ENCODE results near the gene EFEMP1. TPM values are rescaled to one million over a fixed set of nuclear protein-coding genes. Genes with fewer than 3 reads are reported as not detected.
A peak's percentile ranks its signal among the peaks of the same experiment; 100 is the strongest.

The EFEMP1 gene
- polyA plus RNA-seq, 1 of the 3 experiments (the other 2 are of a cell fraction) = 1,015 TPM

- Histone ChIP-seq H3K4me1 (ENCODE audit: control insufficient read depth in 1 of 2, insufficient read depth in 2 of 2, low read depth in 1 of 2, low read length in 1 of 2) (peaks cover 0 to 31% of the 10 kb centered on the region in 2 experiments; a peak in 3 of 4 replicates), H3K27me3 (ENCODE audit: insufficient read depth) (no peaks in the 10 kb centered on the region), H3K27ac (ENCODE audit: low read depth in 2 of 2, low read length in 1 of 2) (peak overlapping the region; percentile 53 to 85; a peak in 3 of 4 replicates), H3K4me3 (ENCODE audit: low read depth in 2 of 2, low read length in 1 of 2) (no peak overlapping the region), H3K4me2 (peak overlapping the region; percentile 25; the same call in 1 of the 2 replicates), H3K9me3 (no peaks in the 10 kb centered on the region), H3K9me2 (no peaks in the 10 kb centered on the region), H3K36me3 (replicated peaks in 1 of 2; ENCODE audit: control insufficient read depth in 1 of 2, insufficient read depth in 2 of 2, low read length in 1 of 2) (peaks cover 0 to 26% of the 10 kb centered on the region in 2 experiments), H3F3A (replicated peaks; ENCODE audit: insufficient read depth) (peaks cover 18% of the 10 kb centered on the region), H3K9ac (no peak overlapping the region), H4K20me1 (ENCODE audit: insufficient read depth) (no peaks in the 10 kb centered on the region), H3K79me2 (ENCODE audit: insufficient read depth) (peaks cover 27% of the 10 kb centered on the region), H2AFZ (ENCODE audit: low read depth) (no peak overlapping the region)
- ChIA-PET POLR2A (no interaction called here), CTCF (no interaction called here)
- 44% methylated on average over 2 of the region's 2 CpGs for WGBS (ENCODE audit: low lambda C conversion rate)
- DNase-seq = no peak
- TF ChIP-seq USF1 (IDR thresholded peaks at IDR 0.05; ENCODE audit: borderline replicate concordance, low read depth) (no peak), TCF12 (IDR thresholded peaks at IDR 0.05) (no peak), RCOR1 (IDR thresholded peaks at IDR 0.05; ENCODE audit: low read length) (no peak), TAF1 (IDR thresholded peaks at IDR 0.05; ENCODE audit: borderline replicate concordance, low read depth, low read length) (no peak), MEF2A (IDR thresholded peaks at IDR 0.05; ENCODE audit: borderline replicate concordance, low read depth) (no peak), RFX5 (IDR thresholded peaks at IDR 0.05; ENCODE audit: low read length) (no peak), EZH2phosphoT487 (IDR thresholded peaks at IDR 0.05; ENCODE audit: borderline replicate concordance, low read depth) (no peak), SIN3A (IDR thresholded peaks at IDR 0.05; ENCODE audit: borderline replicate concordance, low read depth, low read length) (no peak), JUND (IDR thresholded peaks at IDR 0.05) (no peak), POLR2AphosphoS5 (IDR thresholded peaks at IDR 0.05; ENCODE audit: low read depth, low read length) (no peak; the same call in 1 of the 2 replicates), FOXJ3 (CRISPR knock-in tag; IDR thresholded peaks at IDR 0.05) (no peak), SMC3 (IDR thresholded peaks at IDR 0.05; ENCODE audit: low read depth, low read length) (no peak), USF2 (IDR thresholded peaks at IDR 0.05; ENCODE audit: borderline replicate concordance, low read depth, low read length) (no peak)
These were observed 21.6 kb downstream of the EFEMP1 start for GRCh38 chr2:55901941-55902340.

GRCh38 chr2:55901322-55901721 is 22.3 kb downstream of the EFEMP1 start:
- POLR2A ChIA-PET = no interaction called here
- Histone ChIP-seq H3K27me3 (ENCODE audit: insufficient read depth) (no peaks in the 10 kb centered on the region), H3F3A (replicated peaks; ENCODE audit: insufficient read depth) (peaks cover 20% of the 10 kb centered on the region), H4K20me1 (ENCODE audit: insufficient read depth) (no peaks in the 10 kb centered on the region), H3K9me3 (no peaks in the 10 kb centered on the region), H3K4me1 (ENCODE audit: control insufficient read depth in 1 of 2, insufficient read depth in 2 of 2, low read depth in 1 of 2, low read length in 1 of 2) (peaks cover 0 to 31% of the 10 kb centered on the region in 2 experiments; a peak in 3 of 4 replicates), H3K36me3 (replicated peaks in 1 of 2; ENCODE audit: control insufficient read depth in 1 of 2, insufficient read depth in 2 of 2, low read length in 1 of 2) (peaks cover 0 to 29% of the 10 kb centered on the region in 2 experiments), H3K9me2 (no peaks in the 10 kb centered on the region), H3K27ac (ENCODE audit: low read depth in 2 of 2, low read length in 1 of 2) (peak overlapping the region; percentile 84 to 85; a peak in 3 of 4 replicates), H3K4me2 (peak overlapping the region; percentile 25; the same call in 1 of the 2 replicates), H2AFZ (ENCODE audit: low read depth) (peak overlapping the region; percentile 39; the same call in 1 of the 2 replicates), H3K4me3 (ENCODE audit: low read depth in 2 of 2, low read length in 1 of 2) (no peak overlapping the region), H3K9ac (no peak overlapping the region; the same call in 1 of the 2 replicates), H3K79me2 (ENCODE audit: insufficient read depth) (peaks cover 31% of the 10 kb centered on the region)
- 0 out of 2 replicates have a peak, but pooled peaks have one; percentile 19 for TF ChIP-seq POLR2AphosphoS5 (IDR thresholded peaks at IDR 0.05; ENCODE audit: low read depth, low read length)
- peak; percentile 71 for TF ChIP-seq JUND (IDR thresholded peaks at IDR 0.05)
- TF ChIP-seq FOSL2 (IDR thresholded peaks at IDR 0.05; ENCODE audit: borderline replicate concordance, low read depth) = peak; percentile 74; the same call in 1 of the 2 replicates
- TF ChIP-seq EP300 (IDR thresholded peaks at IDR 0.05; ENCODE audit: borderline replicate concordance in 1 of 2, low read depth in 1 of 2, low read length in 1 of 2) = peak in 1 of 2 experiments; percentile 41; a peak in 1 of 4 replicates
- no peak for TF ChIP-seq FOXM1 (IDR thresholded peaks at IDR 0.05; ENCODE audit: low read depth)
- WGBS (ENCODE audit: low lambda C conversion rate) = 13% methylated on average over 1 of the region's 1 CpG
- CTCF ChIA-PET = no interaction called here
- no peak for DNase-seq

All from SK-N-SH (cell line).